Naive thymus-derived CD4-positive, alpha-beta T cell (primary cell): ENCODE results near the gene GGTA1. TPM values are rescaled to one million over a fixed set of nuclear protein-coding genes. Genes with fewer than 3 reads are reported as not detected.
"Not testable (repeated sequence)": the region's sequence is repeated elsewhere in the genome, so short reads cannot be mapped to it uniquely, and the experiment has no call there.

Source experiments
- ATAC-seq: fragments of 150-1000 bp; cut with Tn5 transposase; 2 replicates; pipeline ENCODE4 v1.10.0; 2021; ENCODE audit warnings: mild to moderate bottlenecking, moderate library complexity
- CTCF ChIA-PET: fragments of 350-600 bp; sonication (Branson Sonifier 250); formaldehyde crosslinking; loops from one replicate; lab custom pipeline; 2021; ENCODE audit warnings: antibody characterized with exemption; lab: Charles Lee
- POLR2A ChIA-PET: fragments of 350-600 bp; sonication (Branson Sonifier 250); formaldehyde crosslinking; loops from one replicate; lab custom pipeline; 2021; ENCODE audit warnings: antibody characterized with exemption, inconsistent platforms; lab: Charles Lee
- DNase-seq, 9 donors: peaks; one replicate each; pipeline versions ENCODE4 v3.0.0 to v3.0.0-alpha.2; 2020 to 2022; ENCODE audit warnings: mixed read lengths in 1 of 9
- H3K27ac ChIP-seq: one replicate; pipeline ENCODE4 v1.7.0; 2013; ENCODE audit warnings: mild to moderate bottlenecking, low read depth, low read length, moderate library complexity
- H3K27me3 ChIP-seq, 2 donors: one replicate each; pipeline ENCODE4 v1.7.0; 2013; ENCODE audit warnings: low read length in 2 of 2, mild to moderate bottlenecking in 2 of 2, moderate library complexity in 2 of 2; ENCODE audit not compliant: control insufficient read depth in 2 of 2, insufficient read depth in 2 of 2
- H3K36me3 ChIP-seq, 3 experiments: 1 replicate in 2 of 3; 2 replicates in 1 of 3; pipeline ENCODE4 v1.7.0; 2013; ENCODE audit warnings: low read length in 3 of 3, mild to moderate bottlenecking in 3 of 3, moderate library complexity in 1 of 3; ENCODE audit not compliant: insufficient read depth in 3 of 3, control insufficient read depth in 2 of 3
- H3K4me1 ChIP-seq, 2 donors: one replicate each; pipeline ENCODE4 v1.7.0; 2013; ENCODE audit warnings: low read length in 2 of 2, mild to moderate bottlenecking in 2 of 2, moderate library complexity in 1 of 2; ENCODE audit not compliant: control insufficient read depth in 2 of 2, insufficient read depth in 2 of 2
- H3K4me3 ChIP-seq: 2 replicates; pipeline ENCODE4 v1.7.0; 2013; ENCODE audit warnings: mild to moderate bottlenecking, low read length
- H3K9me3 ChIP-seq, 3 experiments: 1 replicate in 2 of 3; 2 replicates in 1 of 3; pipeline ENCODE4 v1.7.0; 2013; ENCODE audit warnings: low read length in 3 of 3; ENCODE audit not compliant: control insufficient read depth in 2 of 3
- H3K27ac Mint-ChIP-seq, 9 donors: one replicate each; pipeline ENCODE4 v1.8.0; 2020 to 2022; ENCODE audit warnings: mixed read lengths in 9 of 9, mild to moderate bottlenecking in 8 of 9, moderate library complexity in 5 of 9, inconsistent platforms in 2 of 9
- H3K27me3 Mint-ChIP-seq, 5 donors: one replicate each; pipeline ENCODE4 v1.8.0; 2021 to 2022; ENCODE audit warnings: mixed read lengths in 5 of 5, mild to moderate bottlenecking in 1 of 5
- H3K36me3 Mint-ChIP-seq, 5 donors: one replicate each; pipeline ENCODE4 v1.8.0; 2020 to 2022; ENCODE audit warnings: mixed read lengths in 5 of 5, mild to moderate bottlenecking in 3 of 5, inconsistent platforms in 1 of 5
- H3K4me1 Mint-ChIP-seq, 7 donors: one replicate each; pipeline ENCODE4 v1.8.0; 2020 to 2022; ENCODE audit warnings: mixed read lengths in 7 of 7, mild to moderate bottlenecking in 3 of 7, inconsistent platforms in 1 of 7
- H3K4me3 Mint-ChIP-seq, 10 donors: one replicate each; pipeline ENCODE4 v1.8.0; 2020 to 2022; ENCODE audit warnings: mild to moderate bottlenecking in 10 of 10, mixed read lengths in 10 of 10, moderate library complexity in 6 of 10, inconsistent platforms in 2 of 10
- H3K9me3 Mint-ChIP-seq, 11 donors: one replicate each; pipeline ENCODE4 v1.8.0; 2020 to 2022; ENCODE audit warnings: mixed read lengths in 11 of 11, mild to moderate bottlenecking in 4 of 11, inconsistent platforms in 1 of 11, moderate library complexity in 1 of 11
- intact Hi-C, 2 donors: fragments of 100-400 bp; cut with micrococcal nuclease; formaldehyde crosslinking; loops; one replicate each; pipeline ENCODE4 v1.15.1; 2023
- polyA plus RNA-seq, 2 donors: library from polyadenylated mRNA; unstranded; fragments of 300-500 nt; fragmentation: Illumina TruSeq; gene quantifications; one replicate each; pipeline ENCODE4 v1.2.3, GENCODE V29; 2021
- total RNA-seq, 6 experiments: library from RNA in 5 of 6; stranded (reverse) in 5 of 6; gene quantifications; 1 replicate in 5 of 6; 2 replicates in 1 of 6; pipeline ENCODE4 v1.2.3 and lab custom pipeline; 2021 to 2026

Gene GGTA1
- total and polyA plus RNA-seq, 7 experiments from 2014 or later: 1.2 TPM; not detected in 6

DNA sequence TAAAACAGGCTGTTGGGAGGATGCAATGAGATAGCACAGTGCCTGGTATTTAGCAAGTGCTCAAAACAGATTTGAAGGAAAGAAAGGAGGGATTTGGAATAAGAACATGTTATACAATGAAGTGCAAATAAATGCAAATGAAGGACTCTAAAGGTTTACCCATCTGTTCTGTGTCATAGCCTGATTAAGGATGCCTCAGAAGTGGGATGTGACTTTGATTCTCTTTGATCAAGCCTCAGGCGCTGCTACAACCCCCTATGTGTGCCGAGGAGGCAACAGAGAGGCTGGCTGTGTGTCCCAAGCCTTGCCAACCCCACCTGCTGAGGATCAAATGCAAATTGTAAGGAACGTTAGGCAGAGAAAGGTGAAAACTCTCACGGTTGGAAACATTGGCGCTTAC lies 27.2 kb downstream of the GGTA1 start:
- ATAC-seq (no peak), DNase-seq (no peak)
- no peaks in the 10 kb centered on the region for H3K9me3 ChIP-seq
- no peak overlapping the region for H3K4me3 Mint-ChIP-seq
- no peak overlapping the region for H3K27ac ChIP-seq
- intact Hi-C loops: no loop called here
- no peaks in the 10 kb centered on the region for H3K27me3 ChIP-seq
- no peak overlapping the region for H3K27ac Mint-ChIP-seq
- no peak overlapping the region for H3K4me3 ChIP-seq
- ChIA-PET CTCF (no interaction called here), POLR2A (interaction anchor here (0.6 kb wide), 1 partner anchor 21 kb away, joined by 4 read pairs; no protein-coding TSS in a partner anchor)
- H3K36me3 ChIP-seq: no peaks in the 10 kb centered on the region
- H3K36me3 Mint-ChIP-seq: no peaks in the 10 kb centered on the region
- H3K4me1 Mint-ChIP-seq: no peaks in the 10 kb centered on the region
- H3K27me3 Mint-ChIP-seq: peaks cover 0 to 33% (median 13%) of the 10 kb centered on the region in 5 donors
- no peaks in the 10 kb centered on the region for H3K9me3 Mint-ChIP-seq
- no peaks in the 10 kb centered on the region for H3K4me1 ChIP-seq

DNA sequence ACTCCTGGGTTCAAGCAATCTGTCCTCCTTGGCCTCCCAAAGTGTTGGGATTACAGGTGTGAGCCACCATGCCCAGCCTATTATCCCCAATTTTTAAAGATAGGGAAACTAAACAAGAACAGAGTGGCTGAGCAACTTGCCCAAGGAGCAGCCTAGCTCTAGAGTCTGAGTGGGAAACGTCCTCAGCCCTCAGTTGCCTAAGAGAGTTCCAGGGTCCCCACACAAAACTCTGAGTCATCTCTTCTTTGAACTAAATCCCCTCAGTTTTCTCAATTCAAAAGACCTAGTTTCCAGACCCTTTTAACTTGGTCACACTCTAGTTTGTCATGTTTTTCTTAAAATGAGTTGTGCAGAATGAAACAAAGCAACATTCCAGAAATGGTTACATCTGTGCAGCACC lies 33.5 kb downstream of the GGTA1 start:
- peaks cover 5 to 39% (median 20%) of the 10 kb centered on the region in 5 donors for H3K27me3 Mint-ChIP-seq
- no peaks in the 10 kb centered on the region for H3K4me1 Mint-ChIP-seq
- intact Hi-C loops: no loop called here
- Histone ChIP-seq H3K27ac (no peak overlapping the region), H3K27me3 (no peaks in the 10 kb centered on the region), H3K4me3 (no peak overlapping the region), H3K36me3 (no peaks in the 10 kb centered on the region), H3K4me1 (no peaks in the 10 kb centered on the region), H3K9me3 (no peaks in the 10 kb centered on the region)
- CTCF ChIA-PET: no interaction called here
- no peak for DNase-seq
- no peak overlapping the region for H3K4me3 Mint-ChIP-seq
- no peaks in the 10 kb centered on the region for H3K36me3 Mint-ChIP-seq
- no peak overlapping the region for H3K27ac Mint-ChIP-seq
- peaks cover 0 to 2% (median 0%) of the 10 kb centered on the region in 11 donors for H3K9me3 Mint-ChIP-seq
- POLR2A ChIA-PET: no interaction called here
- ATAC-seq: no peak

DNA sequence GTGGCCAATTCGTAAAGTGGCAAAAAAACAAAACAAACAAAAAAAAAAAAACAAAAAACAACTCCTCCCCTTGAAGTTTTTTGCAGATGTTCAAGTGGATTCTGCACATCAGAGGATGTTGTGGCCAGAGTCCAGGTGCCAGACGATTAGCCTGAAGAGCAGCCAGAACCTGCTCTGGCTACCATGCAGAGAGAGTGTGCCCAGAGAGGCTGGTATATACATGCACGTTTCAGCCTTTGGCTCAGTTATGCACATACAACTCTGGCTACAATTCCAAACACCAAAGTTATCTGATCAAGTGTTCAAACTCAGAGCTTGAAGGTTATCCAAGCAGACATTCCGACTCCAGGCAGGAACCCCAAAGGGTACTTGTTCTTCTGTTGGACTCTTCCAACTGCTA lies 34.7 kb downstream of the GGTA1 start:
- peaks cover 0 to 2% (median 0%) of the 10 kb centered on the region in 11 donors for H3K9me3 Mint-ChIP-seq
- CTCF ChIA-PET: no interaction called here
- no peaks in the 10 kb centered on the region for H3K9me3 ChIP-seq
- no peaks in the 10 kb centered on the region for H3K36me3 ChIP-seq
- no peaks in the 10 kb centered on the region for H3K27me3 ChIP-seq
- H3K27me3 Mint-ChIP-seq: peaks cover 9 to 34% (median 20%) of the 10 kb centered on the region in 5 donors
- H3K27ac ChIP-seq: no peak overlapping the region
- H3K4me3 ChIP-seq: no peak overlapping the region
- H3K4me1 Mint-ChIP-seq: no peaks in the 10 kb centered on the region
- H3K27ac Mint-ChIP-seq: no peak overlapping the region
- no peak for ATAC-seq
- POLR2A ChIA-PET: no interaction called here
- intact Hi-C loops: no loop called here
- H3K4me3 Mint-ChIP-seq: no peak overlapping the region
- peaks cover 0 to 1% (median 0%) of the 10 kb centered on the region in 5 donors for H3K36me3 Mint-ChIP-seq
- H3K4me1 ChIP-seq: no peaks in the 10 kb centered on the region
- DNase-seq: no peak

DNA sequence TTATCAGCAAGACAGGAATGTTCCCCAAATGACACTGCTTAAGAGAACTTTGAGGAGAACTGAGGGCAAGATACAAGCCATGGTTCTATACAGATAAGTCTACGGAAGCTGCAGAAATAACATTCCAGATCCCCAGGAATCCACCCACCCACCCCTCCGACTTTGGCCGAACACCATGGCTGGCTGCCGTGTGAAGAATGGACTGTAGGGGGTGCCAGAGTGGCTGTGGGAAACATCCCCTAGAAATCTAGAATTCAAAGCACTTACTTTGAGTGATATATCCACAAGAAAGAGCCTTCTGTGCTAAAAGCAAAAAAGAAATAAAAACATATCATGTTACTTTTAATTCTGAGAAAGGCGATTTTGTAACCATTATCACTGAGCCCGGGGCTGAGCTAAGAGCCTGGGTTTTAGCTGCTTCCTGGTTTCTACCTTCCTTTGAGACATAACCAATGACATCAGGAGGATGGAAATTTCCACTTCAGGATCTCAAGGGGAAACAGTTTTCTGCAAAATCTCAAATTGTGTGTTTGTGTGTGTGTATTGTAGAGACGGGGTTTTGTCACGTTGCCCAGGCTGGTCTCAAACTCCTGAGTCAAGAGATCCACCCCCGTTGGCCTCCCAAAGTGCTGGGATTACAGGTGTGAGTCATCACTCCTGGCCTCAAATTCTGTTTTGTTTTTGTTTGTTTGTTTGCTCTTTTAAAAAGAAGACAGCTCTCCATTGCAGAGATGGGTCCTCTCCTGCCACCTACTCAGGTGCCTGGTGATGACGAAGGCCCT lies 36.4 kb downstream of the GGTA1 start:
- H3K36me3 Mint-ChIP-seq: peaks cover 0 to 6% (median 3%) of the 10 kb centered on the region in 5 donors
- no peak overlapping the region for H3K27ac Mint-ChIP-seq
- peaks cover 17 to 35% (median 23%) of the 10 kb centered on the region in 5 donors for H3K27me3 Mint-ChIP-seq
- no peak overlapping the region for H3K4me3 ChIP-seq
- no peaks in the 10 kb centered on the region for H3K4me1 ChIP-seq
- H3K4me3 Mint-ChIP-seq: no peak overlapping the region
- H3K9me3 Mint-ChIP-seq: peaks cover 0 to 4% (median 0%) of the 10 kb centered on the region in 11 donors
- ChIA-PET CTCF (no interaction called here), POLR2A (no interaction called here)
- DNase-seq: peak in 1 of 9 donors; percentile 28
- no peaks in the 10 kb centered on the region for H3K36me3 ChIP-seq
- H3K27me3 ChIP-seq: no peaks in the 10 kb centered on the region
- no peak for ATAC-seq
- no peaks in the 10 kb centered on the region for H3K9me3 ChIP-seq
- no peak overlapping the region for H3K27ac ChIP-seq
- intact Hi-C loops: no loop called here
- peaks cover 0 to 4% (median 0%) of the 10 kb centered on the region in 7 donors for H3K4me1 Mint-ChIP-seq

DNA sequence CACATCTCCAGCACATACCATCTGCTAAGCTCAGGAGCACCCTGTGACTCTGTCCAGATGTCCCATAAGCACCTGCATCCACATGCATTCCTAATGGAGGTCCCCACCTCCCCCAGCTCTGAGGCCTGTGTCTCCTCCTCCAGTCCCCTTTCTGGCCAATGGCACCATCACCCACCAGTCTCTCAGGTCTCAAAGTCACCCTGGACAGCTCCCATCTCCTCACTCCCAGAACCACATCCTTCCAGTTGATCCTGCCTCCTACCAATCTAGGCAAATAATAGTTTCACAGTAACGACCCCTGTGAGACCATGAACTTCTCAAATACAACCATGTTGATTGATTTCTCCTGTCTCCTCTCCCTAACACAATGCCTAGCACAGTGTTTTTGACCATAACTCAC lies 40.1 kb downstream of the GGTA1 start:
- Histone ChIP-seq H3K27ac (no peak overlapping the region), H3K4me3 (no peak overlapping the region), H3K4me1 (no peaks in the 10 kb centered on the region), H3K27me3 (no peaks in the 10 kb centered on the region), H3K36me3 (no peaks in the 10 kb centered on the region), H3K9me3 (no peaks in the 10 kb centered on the region)
- Mint-ChIP-seq H3K36me3 (peaks cover 0 to 6% (median 3%) of the 10 kb centered on the region in 5 donors), H3K27me3 (peaks cover 26 to 42% (median 29%) of the 10 kb centered on the region in 5 donors), H3K4me1 (peaks cover 0 to 9% (median 0%) of the 10 kb centered on the region in 7 donors), H3K27ac (no peak overlapping the region), H3K4me3 (no peak overlapping the region), H3K9me3 (peaks cover 0 to 4% (median 0%) of the 10 kb centered on the region in 11 donors)
- intact Hi-C loops: no loop called here
- DNase-seq: no peak
- ChIA-PET CTCF (no interaction called here), POLR2A (no interaction called here)
- ATAC-seq: no peak

DNA sequence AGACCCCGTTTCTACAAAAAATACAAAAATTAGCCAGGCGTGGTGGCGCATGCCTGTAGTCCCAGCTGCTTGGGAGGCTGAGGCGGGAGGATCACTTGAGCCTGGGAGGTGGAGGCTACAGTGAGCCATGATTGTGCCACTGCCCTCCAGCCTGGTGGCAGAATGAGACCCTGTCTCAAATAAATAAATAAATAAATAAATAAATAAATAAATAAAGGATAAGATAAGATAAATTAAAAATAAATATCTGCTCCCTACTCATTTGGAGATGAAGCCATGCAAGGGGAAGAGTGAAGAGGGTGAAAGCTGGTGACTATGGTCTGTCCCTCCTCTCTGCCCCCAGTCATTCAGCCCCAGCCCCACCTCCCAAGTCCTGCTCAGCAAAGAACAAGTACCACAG lies 41.2 kb downstream of the GGTA1 start:
- POLR2A ChIA-PET, H3K36me3 Mint-ChIP-seq, H3K4me1 ChIP-seq, H3K9me3 Mint-ChIP-seq, H3K4me1 Mint-ChIP-seq, H3K27ac Mint-ChIP-seq, DNase-seq, intact Hi-C loops, H3K4me3 Mint-ChIP-seq, CTCF ChIA-PET, H3K9me3 ChIP-seq, H3K27ac ChIP-seq, ATAC-seq, H3K36me3 ChIP-seq, H3K27me3 ChIP-seq, H3K4me3 ChIP-seq: not testable (repeated sequence)
- H3K27me3 Mint-ChIP-seq: peaks cover 21 to 46% (median 29%) of the 10 kb centered on the region in 5 donors
